Activated CD8-positive, alpha-beta memory T cell treated with anti-CD3 and anti-CD28 coated beads, Interleukin-2, amount 50 U/mL, for 4 hours (primary cell): ENCODE data around the gene TSHB.
"Not testable (repeated sequence)": the region's sequence is repeated elsewhere in the genome, so short reads cannot be mapped to it uniquely, and the experiment has no call there.

Source experiments
- DNase-seq: peaks from one replicate; pipeline ENCODE4 v3.0.0-alpha.2; 2020

Gene TSHB

DNA sequence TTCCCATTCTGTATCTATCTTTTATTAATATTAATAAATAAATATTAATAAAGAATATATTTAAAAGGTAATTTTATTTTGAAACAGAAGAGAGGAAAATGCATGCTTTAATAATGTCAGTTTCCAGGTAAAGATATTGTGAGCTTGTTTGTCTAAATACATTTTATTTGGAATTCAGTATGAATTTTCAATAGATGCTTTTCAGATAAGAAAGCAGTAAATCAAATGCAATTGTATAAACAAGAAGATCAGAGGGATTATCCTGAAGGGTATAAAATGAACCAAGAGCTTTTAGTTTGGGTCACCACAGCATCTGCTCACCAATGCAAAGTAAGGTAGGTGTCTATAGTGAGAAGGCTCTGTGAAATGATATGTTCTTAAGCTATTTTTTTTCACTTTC, at the start of gene TSHB:
Gene TSHB, plus strand, starts transcription at position 301 of the 400 bp plus-strand sequence. CDS start 3,537 bp downstream, outside the sequence.
- DNase-seq = no peak

- no peak for DNase-seq
Measured at GRCh38 chr1:114982251-114982650, 47.4 kb upstream of the TSHB start.

DNA sequence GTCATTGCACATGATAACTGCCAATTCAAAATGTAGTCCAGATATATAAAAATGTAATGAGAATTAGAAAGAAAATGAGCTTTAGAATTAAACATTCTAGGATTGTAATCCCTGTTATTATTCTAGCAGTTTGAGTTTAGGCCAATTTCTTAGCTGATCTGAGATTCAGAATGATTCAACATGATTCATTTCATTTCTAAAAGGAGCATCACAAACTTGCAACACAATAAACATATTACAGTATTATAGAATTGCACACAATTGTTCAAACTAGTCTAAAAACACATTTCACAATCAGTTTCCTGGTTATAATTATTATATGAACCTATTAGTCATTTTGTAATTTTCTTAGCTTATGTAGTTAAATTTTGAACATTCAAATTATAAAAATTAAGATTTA, 43.3 kb upstream of the TSHB start:
- DNase-seq = no peak

- DNase-seq = no peak
Measured at GRCh38 chr1:114988095-114988494, 41.5 kb upstream of the TSHB start.

GRCh38 chr1:114997510-114998289, 31.9 kb upstream of the TSHB start:
- DNase-seq = no peak

DNA sequence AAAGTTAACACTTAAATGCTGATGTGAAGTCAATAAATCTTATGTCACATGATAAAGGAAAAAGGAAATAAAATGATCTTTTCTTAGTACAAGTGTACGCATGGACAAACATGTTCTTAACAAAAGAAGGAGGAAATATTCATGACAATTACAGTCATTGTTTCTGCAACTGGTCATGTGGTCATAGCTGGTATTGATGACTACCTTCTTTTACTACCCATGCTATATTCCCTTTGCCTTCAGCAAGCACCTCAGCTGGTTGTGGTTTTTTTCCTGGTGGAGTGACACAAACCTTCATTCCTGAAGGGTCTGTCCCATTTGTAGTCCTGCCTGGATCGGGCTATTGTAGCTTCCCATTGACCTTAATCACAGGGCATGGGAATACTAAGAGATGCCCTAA, 23.4 kb upstream of the TSHB start:
- DNase-seq = no peak

- DNase-seq = no peak
Measured at GRCh38 chr1:115012006-115012405, 17.6 kb upstream of the TSHB start.

DNA sequence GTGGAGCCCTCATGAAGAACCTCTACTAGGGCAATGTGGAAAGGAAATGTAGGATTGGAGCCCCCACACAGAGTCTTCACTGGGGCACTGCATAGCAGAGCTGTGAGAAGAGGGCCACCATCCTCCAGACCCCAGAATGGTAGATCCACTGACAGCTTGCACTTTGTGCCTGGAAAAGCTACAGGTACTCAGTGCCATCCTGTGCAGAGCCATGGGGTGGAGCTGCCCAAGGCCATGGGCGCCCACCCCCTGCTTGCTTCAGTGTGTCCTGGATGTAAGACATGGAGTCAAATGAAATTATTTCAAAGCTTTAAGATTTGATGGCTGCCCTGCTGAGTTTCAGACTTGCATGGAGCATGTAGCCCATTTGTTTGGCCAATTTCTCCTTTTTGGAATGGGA, 17.2 kb upstream of the TSHB start:
- DNase-seq = no peak

DNA sequence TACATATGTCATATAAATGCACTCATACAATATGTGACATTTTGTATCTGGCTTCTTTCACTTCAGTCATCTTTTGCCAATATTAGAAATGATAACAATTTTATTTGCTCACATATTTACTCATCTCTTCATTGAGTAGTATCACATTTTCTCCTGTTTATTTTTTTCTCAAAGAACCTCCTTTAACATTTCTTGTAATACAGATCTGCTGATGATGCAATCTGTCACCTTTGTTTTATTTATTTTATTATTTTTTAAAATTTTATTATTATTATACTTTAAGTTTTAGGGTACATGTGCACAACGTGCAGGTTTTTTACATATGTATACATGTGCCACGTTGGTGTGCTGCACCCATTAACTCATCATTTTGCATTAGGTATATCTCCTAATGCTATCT, 15.8 kb upstream of the TSHB start:
- DNase-seq = no peak

DNA sequence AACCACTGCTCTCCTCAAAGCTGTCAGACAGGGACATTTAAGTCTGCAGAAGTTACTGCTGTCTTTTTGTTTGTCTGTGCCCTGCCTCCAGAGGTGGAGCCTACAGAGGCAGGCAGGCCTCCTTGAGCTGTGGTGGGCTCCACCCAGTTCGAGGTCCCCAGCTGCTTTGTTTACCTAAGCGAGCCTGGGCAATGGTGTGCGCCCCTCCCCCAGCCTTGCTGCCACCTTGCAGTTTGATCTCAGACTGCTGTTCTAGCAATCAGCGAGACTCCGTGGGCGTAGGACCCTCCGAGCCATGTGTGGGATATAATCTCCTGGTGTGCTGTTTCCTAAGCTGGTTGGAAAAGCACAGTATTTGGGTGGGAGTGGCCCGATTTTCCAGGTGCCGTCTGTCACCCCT, 10.1 kb upstream of the TSHB start:
- not testable (repeated sequence) for DNase-seq

GRCh38 chr1:115021145-115021544, 8.5 kb upstream of the TSHB start:
- no peak for DNase-seq

DNA sequence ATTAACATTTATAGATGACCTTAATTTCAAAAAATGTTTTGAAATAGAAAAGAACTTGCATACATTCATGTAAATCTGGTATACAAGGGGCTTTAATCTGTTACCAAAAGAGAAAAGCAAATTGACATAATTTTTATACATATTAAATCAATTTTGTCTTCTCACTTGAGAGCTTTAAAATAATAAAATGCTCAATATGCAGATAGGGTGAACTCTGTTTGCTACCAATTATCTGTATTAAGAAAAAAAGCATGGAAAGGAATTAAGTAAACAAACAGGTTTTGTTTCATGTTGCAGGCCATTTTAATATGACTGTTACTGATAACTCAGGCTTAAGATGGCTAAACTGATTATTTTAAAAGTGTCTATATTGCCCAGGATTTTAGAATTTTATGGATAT, 6.0 kb upstream of the TSHB start:
- DNase-seq = no peak

- no peak for DNase-seq
Measured at GRCh38 chr1:115031595-115031994, 2.0 kb downstream of the TSHB start.

DNA sequence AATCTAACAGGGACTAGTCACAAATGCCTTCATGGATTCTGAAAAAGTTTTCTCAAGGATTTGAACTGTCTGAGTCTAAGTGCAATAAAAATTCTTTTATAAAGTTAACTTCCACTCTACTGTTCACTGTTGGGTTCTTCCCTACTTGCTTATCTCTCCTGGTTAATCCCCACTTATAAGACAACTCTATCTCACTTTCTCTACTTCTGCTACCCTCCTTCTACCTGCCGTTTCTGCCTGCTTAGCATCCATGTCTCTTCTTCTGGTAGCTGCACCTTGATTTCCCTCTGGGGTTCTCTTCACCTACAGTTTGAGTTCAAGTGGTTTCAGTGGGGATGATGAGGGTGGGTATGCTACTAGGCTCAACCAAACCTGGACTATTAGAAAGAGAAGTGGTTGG, 6.0 kb downstream of the TSHB start:
- DNase-seq = no peak

DNA sequence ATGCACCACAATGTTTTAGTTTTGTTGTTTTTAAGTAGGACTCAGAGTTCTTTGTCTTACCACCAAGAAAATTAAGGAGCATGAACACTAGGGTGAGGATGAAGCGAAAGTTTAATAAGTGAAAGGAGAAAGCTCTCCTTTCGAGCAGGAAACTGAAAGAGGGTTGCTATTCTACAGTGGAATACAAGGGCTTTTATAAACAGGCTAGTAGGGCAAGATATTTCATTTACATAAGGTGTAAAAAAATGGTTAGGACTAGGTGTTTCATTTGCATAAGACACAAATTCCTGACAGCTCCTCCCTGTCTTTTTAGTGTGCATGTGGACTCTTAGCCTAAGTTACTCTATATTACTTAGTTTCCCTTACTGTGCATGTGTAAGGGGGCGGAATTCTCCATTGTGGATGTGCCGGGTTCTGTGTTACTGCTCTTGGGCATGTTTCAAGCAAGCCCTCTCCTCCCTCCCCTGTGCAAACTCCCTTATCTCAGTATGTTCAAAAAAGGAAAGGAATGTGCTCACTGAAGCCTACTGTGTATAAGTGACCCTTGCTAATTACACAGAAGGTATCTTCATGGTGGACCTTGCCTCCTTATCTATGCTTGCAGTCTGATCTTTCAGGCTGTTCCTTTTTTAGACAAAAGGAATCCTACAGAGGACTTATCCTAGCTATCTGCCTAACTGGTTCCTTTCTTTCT, 7.3 kb downstream of the TSHB start:
- no peak for DNase-seq

GRCh38 chr1:115040501-115040900, 10.9 kb downstream of the TSHB start:
- DNase-seq = no peak

DNA sequence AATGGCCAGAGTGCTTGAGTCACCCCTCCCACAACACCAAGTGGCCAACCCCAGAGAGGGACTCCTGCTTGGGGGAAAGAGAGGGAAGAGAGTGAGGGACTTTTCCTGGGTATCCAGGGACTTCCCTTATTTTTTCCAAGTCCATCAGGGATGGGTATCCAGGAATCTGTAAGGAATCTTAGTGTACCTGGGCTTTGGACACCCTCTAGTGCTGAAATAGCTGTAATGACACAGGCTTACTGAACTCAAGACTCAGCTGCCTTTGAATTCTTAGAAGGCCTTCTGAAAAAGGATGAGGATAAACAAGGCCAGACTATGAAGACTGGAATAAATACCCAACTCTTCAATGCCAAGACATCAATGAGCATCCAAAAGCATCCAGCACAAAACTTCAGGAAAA, 12.0 kb downstream of the TSHB start:
- no peak for DNase-seq

- no peak for DNase-seq
Measured at GRCh38 chr1:115046751-115047150, 17.1 kb downstream of the TSHB start.

DNA sequence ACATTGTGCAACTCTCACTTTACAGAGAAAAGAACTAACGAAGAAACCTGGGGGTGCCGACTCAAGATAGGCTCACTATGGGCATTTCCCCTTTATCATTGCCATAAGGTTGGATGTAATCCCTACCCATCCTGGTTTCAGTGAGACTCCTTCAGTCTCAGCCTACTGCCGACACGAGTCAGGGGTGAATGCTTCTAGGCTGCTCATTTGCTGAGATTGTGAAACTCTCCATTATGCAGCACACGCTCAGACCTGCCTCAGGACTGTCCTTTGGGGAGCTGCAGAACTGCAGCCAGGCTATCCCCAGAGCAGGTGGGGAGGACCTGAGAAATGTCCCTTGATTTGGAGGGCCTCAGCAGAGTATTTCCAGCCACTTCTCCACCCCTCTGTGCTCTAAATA, 22.2 kb downstream of the TSHB start:
- DNase-seq = no peak

DNA sequence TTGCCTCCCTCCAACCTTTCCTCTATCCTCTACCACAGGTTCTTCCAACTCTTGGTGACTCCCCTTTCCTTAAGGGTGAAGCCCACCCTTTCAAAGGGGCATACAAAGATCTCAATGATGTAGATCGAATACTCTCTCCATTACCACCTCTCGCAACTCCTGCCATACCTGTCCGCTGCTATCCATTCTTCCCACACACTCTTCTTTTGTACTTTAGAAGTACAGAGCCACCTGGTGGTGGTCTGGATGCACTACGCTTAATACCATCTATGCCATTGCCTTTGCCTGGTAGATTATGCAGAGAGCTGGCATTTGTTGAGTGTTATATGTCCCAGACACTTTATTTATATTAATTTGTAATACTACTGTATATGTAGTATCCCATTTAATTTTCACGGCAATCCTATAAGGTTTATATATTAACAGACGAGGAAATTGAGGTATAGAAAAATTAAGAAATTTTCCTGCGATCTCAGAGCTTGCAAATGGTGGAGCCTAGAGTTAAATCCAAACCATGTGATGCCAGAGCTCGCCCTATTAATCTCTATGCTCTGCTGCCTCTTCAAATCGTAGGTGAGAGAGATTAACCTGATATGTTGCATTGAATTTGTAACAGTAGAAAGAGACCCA, 22.9 kb downstream of the TSHB start:
- peak; percentile 58 for DNase-seq

GRCh38 chr1:115056395-115056798, 26.8 kb downstream of the TSHB start:
- DNase-seq = no peak

DNA sequence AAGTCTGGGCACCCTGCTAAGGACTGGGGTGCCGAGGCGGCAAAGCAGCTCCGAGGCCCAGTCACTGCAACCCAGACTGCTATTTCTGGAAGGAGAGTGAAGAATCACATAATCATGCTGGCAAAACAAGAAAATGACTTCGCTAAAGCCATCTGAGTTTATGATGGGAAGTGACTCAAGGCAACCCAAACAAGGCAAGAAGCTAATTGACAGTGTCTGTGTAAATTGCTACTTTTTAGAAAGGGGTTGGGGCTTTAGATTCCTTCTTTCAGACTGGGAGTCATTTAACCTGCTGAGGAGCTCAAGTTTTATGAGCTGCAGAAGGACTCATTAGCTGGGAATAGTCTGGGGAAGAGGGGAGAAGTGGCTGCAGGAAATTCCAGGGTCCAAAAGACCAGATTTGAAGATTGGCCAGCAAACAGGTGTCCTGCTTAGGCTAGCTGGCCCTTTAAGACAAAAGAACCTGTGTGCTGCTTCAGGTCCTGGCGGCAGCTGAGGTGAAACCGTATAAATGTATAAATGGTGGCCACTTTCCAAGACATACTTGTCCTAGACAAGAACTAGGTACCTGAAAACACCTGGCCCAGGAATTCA, 28.1 kb downstream of the TSHB start:
- no peak for DNase-seq

GRCh38 chr1:115059316-115059715, 29.7 kb downstream of the TSHB start:
- DNase-seq = no peak

DNA sequence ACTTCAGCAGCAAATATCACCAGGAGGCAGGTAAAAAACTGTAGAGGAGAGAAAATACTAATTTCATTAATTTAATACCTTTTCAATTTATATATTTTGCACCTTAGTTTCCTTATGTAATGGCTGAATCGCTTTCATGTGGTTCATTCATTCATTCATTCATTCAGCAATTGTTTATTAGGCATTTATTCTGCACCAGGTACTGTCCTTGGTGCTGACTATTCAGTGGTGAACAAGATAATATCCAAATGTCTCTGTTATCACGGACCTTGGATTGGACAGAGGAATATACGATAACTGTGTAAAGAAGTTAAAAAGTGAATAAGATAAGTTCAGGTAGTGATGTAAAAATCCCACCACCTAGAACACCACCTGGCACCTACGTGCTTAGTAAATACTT, 30.9 kb downstream of the TSHB start:
- no peak for DNase-seq
